GM21447 (cell line): ENCODE data around the gene SLC6A9.

Experiments
- ATAC-seq: cut with Tn5 transposase; IDR thresholded peaks from one replicate; pipeline ENCODE4 v1.9.1; 2021; ENCODE audit not compliant: unreplicated experiment

SLC6A9 gene

GRCh38 chr1:43986712-43987111 is 44.5 kb downstream of the SLC6A9 start:
- no peak for ATAC-seq

DNA sequence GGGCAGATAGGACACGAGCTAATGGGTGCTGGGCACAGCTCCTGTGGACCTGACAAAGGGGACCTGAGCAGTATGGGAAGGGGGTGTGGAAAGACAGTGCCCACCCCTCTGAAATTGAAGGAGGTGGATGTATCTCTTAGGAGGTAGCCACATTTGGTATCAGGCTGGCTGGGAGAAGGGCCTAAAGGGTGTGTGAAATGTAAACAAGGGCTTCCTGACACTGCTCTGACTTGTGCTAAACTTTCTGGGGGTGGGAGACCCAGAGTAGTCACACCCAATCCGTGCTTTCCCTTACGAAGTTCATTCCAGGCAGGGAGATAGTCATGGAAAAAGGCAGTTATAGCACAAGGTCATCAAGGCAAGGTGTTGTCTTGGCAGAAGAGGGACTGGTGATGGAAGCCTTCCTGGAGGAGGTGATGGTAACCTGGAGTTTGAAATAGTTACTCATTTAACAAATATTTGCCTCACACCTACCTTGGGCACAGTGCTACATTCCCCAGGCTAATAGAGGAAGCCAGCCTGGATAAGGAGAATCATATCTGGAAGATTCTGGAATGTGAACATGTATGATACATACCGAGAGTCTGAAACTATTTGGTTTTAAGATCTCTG is 45.2 kb downstream of the SLC6A9 start:
- no peak for ATAC-seq

DNA sequence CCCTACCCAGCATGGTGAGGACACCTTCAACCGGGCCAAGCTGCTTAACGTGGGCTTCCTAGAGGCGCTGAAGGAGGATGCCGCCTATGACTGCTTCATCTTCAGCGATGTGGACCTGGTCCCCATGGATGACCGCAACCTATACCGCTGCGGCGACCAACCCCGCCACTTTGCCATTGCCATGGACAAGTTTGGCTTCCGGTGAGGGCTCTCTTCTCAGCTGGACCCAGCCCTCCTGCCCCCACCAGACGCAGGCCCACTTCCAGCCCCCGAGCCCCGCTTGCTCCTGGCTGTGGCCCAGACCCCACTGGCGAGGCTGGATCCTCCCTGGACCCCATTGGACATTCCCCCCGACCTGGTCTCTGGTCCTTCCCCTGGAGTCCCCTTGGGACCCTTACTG is 46.4 kb downstream of the SLC6A9 start:
- ATAC-seq = no peak

DNA sequence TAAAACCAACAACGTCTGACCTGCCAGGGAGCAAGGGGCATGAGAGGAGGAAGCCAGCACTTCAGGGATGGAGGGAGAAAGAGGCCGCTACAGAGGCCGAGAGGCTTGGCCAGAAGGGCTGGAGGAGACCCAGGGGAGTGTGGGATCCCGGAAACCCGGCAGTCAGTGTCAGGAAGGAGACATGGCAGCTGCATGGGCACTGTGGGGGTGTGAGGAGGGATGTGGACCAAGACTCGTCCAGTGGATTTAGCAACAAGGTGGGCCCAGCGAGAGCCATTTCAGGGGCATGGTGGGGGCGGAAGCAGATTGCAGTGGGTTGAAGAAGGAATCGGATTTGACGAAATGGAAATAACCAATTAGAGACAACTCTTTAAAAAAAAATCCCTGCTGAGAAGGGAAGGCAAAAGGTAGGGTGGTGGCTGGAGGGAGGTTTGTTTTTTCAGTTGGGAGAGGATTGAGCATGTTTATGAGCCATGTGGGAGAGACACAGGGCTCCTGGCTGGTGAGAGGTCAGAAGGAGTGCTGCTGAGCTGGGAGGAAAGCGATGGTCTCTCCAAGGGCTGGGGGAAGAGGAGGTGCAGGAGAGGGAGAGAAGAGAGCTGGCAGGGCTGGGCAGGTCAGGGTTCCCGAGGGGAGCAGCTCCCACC is 47.9 kb downstream of the SLC6A9 start:
- ATAC-seq = no peak

- ATAC-seq = no peak
Measured at GRCh38 chr1:43982808-43983207, 48.5 kb downstream of the SLC6A9 start.

GRCh38 chr1:43982241-43982640 is 49.0 kb downstream of the SLC6A9 start:
- ATAC-seq = no peak

GRCh38 chr1:43981636-43982035 is 49.6 kb downstream of the SLC6A9 start:
- ATAC-seq = no peak

GRCh38 chr1:43981135-43981491 is 50.1 kb downstream of the SLC6A9 start:
- ATAC-seq = no peak

DNA sequence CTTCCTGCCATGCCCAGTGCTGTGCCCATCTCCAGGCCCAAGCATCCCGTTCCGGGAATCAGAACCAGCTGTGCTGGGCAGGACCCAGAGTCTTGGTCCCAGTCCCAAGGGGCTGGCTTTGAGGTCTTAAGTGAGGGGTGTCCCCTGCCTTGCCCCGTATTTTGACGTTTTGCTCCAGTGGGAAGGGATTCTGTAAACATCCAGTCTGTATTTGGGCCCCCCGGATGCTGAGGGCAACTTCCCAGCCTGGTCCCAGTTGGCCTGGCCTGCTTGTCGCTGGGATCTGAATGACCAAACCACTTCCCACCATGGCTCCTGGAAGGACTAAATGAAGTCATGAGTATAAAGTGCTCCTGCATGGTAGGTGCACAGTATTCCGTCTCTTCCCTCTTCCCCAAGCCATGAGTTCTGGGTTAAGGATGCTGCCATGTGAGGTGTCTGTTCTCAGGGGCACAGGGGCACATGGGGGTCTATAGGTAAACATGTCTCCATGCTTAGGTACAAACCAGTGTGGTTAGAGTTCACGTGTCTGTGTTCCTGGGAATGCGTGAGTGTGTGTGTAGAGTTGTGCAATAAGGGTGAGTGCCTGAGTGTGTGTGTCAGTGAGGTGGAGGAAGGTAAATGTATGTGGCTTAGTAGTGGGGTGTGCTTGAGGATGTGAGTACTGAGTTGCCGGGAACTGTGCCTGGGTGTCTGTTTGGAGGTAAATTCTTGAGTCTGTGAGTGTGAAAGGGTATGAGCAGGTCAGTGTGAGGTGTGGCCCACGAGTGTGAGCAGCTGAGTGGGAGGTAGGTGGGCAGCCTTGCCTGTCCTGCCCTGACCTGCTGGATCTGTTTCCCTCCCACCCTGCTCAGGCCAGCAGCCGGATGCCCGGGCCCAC is 50.8 kb downstream of the SLC6A9 start:
- no peak for ATAC-seq

DNA sequence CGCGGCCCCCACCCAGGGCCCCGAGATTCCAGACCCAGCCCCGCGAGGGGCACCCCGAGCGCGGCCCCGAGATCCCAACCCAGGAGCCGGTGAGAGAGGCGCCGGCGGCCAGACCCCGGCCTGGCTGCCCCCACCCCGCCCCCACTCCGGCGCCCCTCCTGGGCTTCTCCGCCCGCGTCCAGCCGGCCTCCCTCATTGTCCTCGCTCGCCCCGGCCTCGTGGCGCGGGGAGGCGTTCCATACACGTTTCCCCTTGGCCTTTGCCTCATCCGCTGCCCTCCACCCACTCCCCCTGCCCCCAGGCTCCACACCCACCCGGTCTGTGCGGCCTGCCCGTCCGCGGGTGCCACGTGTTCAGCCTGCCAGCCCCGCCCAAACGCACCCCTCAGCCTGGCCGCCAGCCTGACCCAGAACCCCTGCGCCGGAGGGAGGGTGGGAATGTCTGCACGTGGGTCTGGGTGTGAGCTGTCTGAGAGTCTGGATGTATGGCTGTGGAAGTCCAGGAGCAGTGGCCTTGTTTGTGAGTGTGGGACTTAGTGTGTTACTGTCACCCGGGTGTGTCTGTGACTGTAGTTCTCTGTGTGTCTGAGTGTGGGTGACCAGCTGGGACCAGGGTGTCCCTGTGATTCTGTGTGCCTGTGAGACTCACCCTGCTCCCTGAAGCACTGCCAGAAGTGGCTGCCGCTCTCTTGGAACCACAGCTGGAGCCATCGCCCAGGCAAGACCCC is 51.6 kb downstream of the SLC6A9 start:
- no peak for ATAC-seq

DNA sequence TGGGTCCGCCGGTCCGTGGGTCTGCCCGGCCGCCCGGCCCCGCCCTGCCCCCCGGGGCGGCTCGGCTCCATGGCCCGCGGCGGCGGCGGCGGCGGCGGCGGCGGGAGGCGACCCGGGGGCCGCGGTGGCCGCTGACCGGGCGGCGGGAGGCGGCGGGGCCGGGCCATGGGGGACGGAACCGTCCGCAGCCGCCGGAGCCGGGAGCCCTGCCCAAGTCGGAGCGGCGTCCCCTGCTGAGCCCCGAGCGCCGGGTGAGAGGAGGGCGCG is 52.1 kb downstream of the SLC6A9 start:
- ATAC-seq = no peak

DNA sequence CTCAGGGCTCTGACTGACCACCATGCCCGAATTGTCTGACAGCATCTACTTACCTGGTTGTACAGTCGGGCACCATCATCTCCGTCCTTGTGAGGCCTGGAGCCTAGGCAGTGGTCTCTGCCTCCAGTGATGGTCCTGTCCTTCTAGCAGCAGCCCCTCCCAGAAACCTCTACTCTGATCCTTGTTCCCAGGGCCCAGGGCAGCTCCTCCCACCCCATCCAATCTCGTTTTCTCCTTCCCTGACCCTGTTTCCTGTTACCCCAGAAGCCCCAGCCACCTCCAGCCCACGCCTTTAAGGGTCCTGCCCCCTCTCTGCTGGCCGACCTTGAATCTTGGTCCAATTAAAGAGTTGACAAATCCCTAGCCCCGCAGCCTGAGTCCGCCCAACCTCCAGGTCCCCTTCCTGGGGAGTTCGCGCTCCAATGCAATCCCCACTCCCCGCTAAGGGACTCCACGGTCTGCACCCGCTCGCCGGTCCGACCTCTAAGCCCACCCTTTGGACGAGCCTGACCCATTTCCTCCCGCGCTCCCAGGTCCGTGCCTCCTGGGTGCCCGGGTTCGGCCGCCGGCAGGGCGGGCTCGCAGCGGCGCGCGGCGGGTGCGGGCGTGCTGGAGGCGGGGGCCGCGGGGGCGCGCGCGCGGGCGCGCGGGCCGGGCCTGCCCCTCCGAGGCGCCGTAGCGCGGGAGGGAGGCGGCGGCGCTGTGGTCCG is 52.6 kb downstream of the SLC6A9 start, which contains the start of gene B4GALT2:
TSS of gene B4GALT2 (plus strand) at position 660 of the 710 bp plus-strand sequence. CDS start 1,951 bp downstream, outside the sequence.
- ATAC-seq = no peak

DNA sequence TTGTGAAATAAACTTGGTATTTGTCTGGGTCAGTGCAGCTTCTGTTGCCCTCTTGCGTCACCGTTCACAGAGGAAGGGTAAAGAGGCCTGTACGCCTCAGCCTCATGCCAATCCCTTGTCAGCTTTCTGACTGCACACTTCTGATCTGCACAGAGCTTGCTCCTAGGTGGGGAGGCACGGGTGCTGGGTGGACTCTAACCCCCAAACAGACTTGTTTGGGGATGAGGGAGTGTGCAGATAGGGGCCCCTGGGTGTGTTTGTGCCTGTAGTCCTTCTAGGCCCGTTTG is 53.1 kb downstream of the SLC6A9 start:
- no peak for ATAC-seq

- ATAC-seq = no peak
Measured at GRCh38 chr1:43977376-43978263, 53.6 kb downstream of the SLC6A9 start.

GRCh38 chr1:43976890-43977289 is 54.4 kb downstream of the SLC6A9 start:
- no peak for ATAC-seq

- ATAC-seq = no peak
Measured at GRCh38 chr1:43976045-43976444, 55.2 kb downstream of the SLC6A9 start.

DNA sequence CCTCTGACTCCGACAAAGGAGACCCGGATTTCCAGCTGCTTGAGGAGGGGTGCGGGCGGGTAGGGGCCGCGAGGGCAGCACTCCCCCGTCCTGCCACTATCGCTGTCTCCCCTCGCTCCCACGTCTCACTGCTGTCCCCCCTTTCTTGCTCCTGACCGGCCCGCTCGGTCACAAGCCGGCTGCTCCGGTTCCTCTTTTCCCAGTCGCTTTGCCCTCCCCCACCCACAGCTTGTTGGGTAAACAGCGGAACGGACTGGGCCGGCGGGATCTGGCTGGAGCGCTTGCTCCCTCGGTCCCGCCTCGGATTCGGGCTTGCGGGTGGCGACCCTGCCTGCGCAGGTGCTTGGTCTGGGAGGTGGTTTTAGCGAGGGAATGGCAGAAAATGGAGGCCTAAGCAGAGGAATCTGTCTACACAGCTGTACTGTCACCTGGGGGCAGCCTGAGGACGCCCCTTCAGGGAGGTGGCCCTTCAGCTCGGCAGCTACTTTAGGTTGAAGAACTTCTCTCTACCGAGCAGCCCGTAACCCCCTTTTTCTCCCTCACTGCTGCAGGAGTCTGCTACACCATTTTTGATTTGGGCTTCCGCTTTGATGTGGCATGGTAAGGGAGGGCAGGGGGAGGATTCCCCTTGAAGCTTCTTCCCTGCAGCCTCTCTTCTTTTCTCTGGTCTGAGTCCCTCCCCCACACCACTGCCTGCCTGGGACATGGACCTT is 55.9 kb downstream of the SLC6A9 start:
- no peak for ATAC-seq

- ATAC-seq = peak; percentile 64
Measured at GRCh38 chr1:43974443-43975248, 56.6 kb downstream of the SLC6A9 start, which contains the start of gene ATP6V0B. ATP6V0B (plus strand) TSS chr1:43974960; CDS start chr1:43975041, 81 bp downstream.
